Right hindlimb (tissue), 1 donor: ENCODE data around the gene MGME1.
"Not testable (repeated sequence)": the region's sequence is repeated elsewhere in the genome, so short reads cannot be mapped to it uniquely, and the experiment has no call there.

Source experiments
- DNase-seq: peaks from one replicate; pipeline ENCODE4 v3.0.0-alpha.2; 2018

Gene MGME1

GRCh38 chr20:18027011-18027410 is 58.2 kb downstream of the MGME1 start:
- DNase-seq: not testable (repeated sequence)

GRCh38 chr20:18030020-18030419 is 61.2 kb downstream of the MGME1 start:
- DNase-seq: no peak

GRCh38 chr20:18031050-18031449 is 62.2 kb downstream of the MGME1 start:
- no peak for DNase-seq

DNA sequence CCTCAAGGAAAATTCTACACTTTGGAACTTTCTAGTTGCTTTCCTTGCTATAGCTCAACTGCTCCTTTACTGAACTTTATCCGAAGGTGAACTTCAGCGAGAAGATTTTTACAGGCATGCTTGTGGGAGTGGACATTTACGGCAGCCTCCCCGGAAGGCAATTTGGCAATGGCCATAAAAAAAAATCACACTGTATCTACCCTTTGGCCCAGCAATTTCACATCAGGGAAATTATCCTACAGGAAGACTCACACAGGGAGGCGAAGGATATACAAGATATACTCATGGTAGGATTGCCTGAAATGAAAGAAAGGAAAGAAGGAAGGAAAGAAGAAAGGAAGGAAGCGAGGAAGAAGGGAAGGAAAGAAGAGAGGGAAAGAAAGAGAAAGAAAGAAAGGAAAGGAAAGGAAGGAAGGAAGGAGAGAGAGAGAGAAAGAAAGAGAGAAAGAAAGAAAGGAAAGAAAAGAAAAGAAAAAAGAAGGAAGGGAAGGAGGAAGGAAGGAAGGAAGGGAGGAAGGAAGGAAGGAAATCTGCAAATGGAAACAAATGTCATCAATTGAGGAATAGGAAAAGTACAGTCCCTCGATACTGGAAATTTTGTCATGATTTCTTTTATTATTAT is 63.2 kb downstream of the MGME1 start:
- DNase-seq: no peak

DNA sequence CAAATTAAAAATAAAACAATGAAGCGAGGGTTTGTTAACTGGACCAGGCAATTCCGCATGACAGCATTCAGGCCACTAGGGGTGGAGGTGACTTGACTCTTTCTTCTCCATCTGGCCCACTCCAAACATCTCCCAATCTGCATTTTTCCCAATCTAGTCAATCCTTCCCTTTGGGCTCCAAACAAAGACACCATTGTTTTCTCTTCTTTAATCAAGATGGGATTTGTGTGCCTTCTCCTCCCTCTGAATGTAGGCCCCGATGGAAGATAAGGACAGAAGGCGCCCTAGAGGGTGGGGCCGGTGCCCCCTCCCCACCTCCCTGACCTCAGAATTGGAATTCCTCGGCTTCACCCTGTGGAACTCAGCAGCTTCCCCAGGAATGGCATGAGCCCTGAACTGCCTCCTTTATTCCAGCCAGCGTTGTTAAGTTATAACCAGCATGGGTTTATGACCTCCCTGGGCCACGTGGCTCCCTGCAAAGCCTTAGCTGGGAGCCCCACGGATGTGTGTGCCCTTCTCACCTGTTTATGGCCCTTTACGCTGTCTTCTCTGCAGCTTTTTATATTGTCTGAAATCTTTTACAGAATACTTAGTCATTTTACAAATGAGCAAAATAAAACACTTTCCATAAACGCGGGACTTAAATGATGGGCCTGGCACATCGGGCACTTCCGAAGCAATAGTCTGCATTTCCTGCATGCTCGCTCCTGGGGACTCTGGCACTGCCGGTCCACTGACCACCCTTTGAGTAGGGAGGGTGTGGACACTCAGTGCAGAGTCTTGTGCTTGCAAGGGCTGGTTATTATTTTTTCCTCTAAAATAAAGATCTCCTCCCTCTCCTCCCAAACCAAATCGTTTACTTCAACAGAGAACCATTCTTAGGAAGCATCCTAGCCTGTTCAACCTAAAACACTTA is 64.4 kb downstream of the MGME1 start:
- DNase-seq: no peak

DNA sequence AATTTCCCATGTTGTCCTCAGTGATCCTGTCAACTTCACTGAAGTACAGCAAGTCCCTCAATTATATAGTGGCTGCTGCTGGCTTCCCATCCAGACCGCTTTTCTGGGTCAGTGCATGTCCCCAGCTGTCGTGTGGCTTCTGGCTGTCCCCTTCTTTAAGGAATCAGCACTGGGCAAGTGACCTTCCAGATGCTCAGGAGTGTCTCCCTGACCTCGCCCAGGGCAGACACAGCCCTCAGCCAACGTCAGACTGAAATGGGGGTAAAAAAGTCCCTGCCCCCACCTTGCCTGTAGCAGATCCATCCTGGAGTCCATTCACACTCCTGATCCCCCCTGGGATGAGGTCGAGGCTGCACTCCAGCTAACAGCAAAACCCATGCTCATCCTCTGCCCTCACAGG is 65.2 kb downstream of the MGME1 start:
- DNase-seq: no peak

DNA sequence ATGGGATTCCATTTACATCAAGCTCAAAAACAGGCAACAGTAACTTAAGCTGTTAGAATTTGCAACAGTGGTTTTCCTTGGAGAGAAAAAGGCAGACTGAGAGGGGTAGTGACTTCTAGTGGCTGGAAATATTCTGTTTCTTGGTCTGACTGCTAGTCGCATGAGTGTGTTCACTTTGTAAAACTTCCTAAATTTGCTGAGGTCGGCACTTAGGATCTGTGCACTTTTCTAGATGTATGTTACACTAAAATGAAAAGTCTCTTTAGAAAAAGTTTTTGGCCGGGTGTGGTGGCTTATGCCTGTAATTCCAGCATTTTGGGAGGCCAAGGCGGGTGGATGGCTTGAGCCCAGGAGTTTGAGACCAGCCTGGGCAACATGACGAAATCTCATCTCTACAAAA is 70.2 kb downstream of the MGME1 start:
- no peak for DNase-seq
